Gastroesophageal sphincter (tissue), 3 donors: ENCODE results near the gene SPECC1L.

Experiments
- CTCF ChIP-seq, 4 experiments: fragments of 200-600 bp in 2 of 4; fragments of 450-650 bp in 2 of 4; sonication (generic) in 1 of 4; IDR thresholded peaks; one replicate each; pipeline ENCODE4 v1.5.1; 2017 to 2019; ENCODE audit warnings: antibody characterized with exemption in 4 of 4, mild to moderate bottlenecking in 2 of 4, moderate library complexity in 2 of 4
- EP300 ChIP-seq: sonication (generic); formaldehyde crosslinking; IDR thresholded peaks from one replicate; pipeline ENCODE4 v1.6.1; 2017; ENCODE audit warnings: antibody characterized with exemption, mild to moderate bottlenecking
- POLR2A ChIP-seq, 2 donors: fragments of 450-650 bp; IDR thresholded peaks; one replicate each; pipeline ENCODE4 v1.6.1; 2017; ENCODE audit warnings: antibody characterized with exemption in 2 of 2, mild to moderate bottlenecking in 2 of 2, moderate library complexity in 1 of 2
- POLR2AphosphoS5 ChIP-seq: sonication (generic); formaldehyde crosslinking; IDR thresholded peaks from one replicate; pipeline ENCODE4 v1.6.1; 2017; ENCODE audit warnings: antibody characterized with exemption

- TF ChIP-seq CTCF (IDR thresholded peaks at IDR 0.05) (no peak), EP300 (no peak), POLR2A (IDR thresholded peaks at IDR 0.05) (no peak), POLR2AphosphoS5 (no peak)
Observed at GRCh38 chr22:24418786-24419474, 148.3 kb downstream of the SPECC1L start.
